Loucy (cell line): ENCODE results near the gene ATP13A3.

Experiments
- CTCF ChIP-seq: fragments of 200-600 bp; sonication (generic); conservative IDR thresholded peaks from 2 replicates; pipeline ENCODE4 v1.5.1; 2014; ENCODE audit warnings: mild to moderate bottlenecking, antibody characterized with exemption, low read length
- EZH2phosphoT487 ChIP-seq: fragments of 200-600 bp; IDR thresholded peaks from 2 replicates; pipeline ENCODE4 v1.6.1; 2018; ENCODE audit warnings: antibody characterized with exemption, mild to moderate bottlenecking, moderate library complexity, borderline replicate concordance

- TF ChIP-seq CTCF: peak; percentile 48
- no peak for TF ChIP-seq EZH2phosphoT487
These were observed 27.8 kb upstream of the ATP13A3 start for GRCh38 chr3:194514626-194515025.
